CD4-positive, alpha-beta T cell treated with Interleukin-12 subunit alpha and Interleukin-12 subunit beta, for 1 hour (primary cell): ENCODE data around the gene CD109.
A peak's percentile ranks its signal among the peaks of the same experiment; 100 is the strongest.
"Not testable (repeated sequence)": the region's sequence is repeated elsewhere in the genome, so short reads cannot be mapped to it uniquely, and the experiment has no call there.

Experiments
- DNase-seq: peaks from one replicate; pipeline ENCODE4 v3.0.0-alpha.2; 2020

CD109 gene

DNA sequence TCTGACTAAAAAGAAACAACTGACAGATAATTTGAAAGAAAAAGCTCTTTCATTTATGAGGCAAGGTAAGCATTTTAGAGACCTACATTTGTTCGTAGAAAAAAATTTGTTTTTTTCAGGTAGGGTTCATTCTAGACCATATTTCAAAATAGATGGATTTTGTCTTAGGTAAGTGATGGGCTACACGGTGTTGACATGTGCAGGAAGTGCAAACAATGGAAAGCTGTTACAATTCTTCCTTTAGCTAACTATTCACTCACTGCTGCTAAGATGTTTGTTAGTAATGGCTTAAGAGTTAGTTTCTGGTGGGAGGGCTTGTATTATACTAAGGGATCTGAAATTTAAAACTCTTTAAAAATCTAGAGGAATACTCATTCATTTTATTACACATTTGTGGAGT lies 96.7 kb downstream of the CD109 start:
- DNase-seq, result no peak

DNA sequence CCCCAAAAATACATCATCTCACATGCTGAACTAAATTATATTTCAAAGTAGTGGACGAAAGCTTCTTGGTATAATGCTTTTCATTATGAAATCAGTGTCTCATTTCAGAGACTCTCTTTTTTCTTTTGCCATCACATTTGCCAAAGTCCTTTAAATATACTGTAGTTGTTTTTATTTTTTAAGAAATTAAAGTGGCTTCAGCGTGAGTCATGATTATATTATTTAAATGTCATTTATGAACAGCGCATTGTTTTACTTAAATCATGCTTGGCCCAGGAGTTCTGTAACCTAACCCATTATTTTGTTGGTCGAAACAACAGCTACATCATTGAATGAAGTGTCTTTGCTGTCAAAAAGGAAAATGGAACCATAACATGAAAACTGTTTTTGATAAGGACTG lies 100.9 kb downstream of the CD109 start:
- DNase-seq, result no peak

DNA sequence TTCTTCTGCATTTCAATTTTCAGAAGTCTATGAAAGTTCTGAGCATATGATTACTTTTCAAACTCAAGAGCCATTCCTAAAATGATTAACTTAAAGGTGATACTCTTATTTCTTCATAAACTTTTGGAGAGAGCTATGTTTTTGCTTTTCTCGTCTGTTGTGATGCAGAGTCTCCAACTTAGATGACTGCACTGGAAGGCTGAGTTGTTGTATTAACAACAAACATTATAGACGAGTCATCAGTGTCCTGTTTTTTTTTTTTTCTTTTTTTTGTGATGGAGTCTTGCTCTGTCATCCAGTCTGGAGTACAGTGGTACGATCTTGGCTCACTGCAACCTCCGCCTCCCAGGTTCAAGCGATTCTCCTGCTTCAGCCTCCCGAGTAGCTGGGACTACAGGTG lies 101.9 kb downstream of the CD109 start:
- DNase-seq, result no peak

DNA sequence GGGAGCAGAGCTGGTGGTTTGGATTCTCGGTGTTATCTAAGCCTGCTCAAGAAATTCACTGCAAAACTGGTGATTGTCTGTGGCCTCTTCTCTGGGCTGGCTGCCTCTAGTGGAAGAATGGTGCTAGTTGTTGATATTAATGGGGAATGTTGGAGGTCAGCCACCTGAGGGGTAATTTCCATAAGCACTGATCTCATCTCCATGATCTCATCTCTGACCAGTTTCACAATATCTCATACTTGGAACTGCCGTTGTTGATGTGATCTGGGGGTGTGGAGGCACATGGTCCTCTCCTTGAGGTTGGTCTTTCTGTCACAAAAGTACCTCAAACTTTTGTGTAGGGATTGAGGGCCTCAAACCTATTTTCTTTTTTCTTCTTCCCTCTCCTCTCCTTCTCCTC lies 102.6 kb downstream of the CD109 start:
- no peak for DNase-seq

- no peak for DNase-seq
Observed at GRCh38 chr6:73800997-73801396, 105.0 kb downstream of the CD109 start.

DNA sequence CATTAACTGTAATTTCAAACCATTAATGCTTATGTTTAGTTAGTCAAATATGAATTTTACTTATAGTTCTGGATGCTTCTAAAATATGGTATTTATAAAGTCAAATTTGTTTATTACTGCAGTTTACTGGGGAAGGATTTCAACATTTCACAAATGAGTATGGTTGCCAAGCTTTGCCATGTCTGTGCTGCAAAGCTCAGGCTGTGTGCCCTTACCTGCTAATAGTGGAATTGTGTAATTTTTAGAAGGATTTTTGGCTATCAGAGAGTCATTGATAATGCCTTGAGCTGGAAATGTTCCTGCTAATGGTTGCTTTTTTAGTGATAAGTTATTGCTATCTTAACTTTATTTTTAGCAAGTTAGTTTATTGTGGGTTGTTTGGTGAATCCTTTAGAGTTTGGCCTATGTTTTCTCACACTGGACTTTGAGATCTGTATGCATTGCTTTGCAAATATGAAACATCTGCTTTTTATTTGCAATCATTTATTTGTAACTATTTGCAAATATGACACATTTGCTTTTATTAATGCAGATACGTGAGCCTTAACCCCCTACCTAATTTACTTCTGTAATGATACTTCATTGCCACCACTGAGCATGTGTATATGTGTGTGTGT lies 105.8 kb downstream of the CD109 start:
- DNase-seq, result no peak

DNA sequence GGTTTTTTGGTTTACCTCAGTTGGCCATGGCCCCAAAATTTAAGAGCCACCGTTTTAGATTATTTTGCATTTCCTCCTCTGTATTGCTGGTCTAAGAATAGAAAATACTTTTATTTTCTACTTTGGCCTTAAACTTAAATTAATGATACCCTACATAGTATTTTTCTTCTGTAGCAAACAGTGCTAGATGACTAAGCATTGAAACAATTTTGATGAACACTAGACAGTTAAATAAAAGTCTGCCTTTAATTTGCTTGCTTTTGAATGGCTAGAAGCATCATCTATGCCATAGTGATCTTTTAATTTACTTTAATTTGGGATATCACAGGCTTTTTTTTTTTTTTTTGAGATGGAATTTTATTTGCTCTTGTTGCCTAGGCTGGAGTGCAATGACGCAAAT lies 106.4 kb downstream of the CD109 start:
- DNase-seq, result no peak

GRCh38 chr6:73803562-73804241 lies 107.7 kb downstream of the CD109 start:
- no peak for DNase-seq

DNA sequence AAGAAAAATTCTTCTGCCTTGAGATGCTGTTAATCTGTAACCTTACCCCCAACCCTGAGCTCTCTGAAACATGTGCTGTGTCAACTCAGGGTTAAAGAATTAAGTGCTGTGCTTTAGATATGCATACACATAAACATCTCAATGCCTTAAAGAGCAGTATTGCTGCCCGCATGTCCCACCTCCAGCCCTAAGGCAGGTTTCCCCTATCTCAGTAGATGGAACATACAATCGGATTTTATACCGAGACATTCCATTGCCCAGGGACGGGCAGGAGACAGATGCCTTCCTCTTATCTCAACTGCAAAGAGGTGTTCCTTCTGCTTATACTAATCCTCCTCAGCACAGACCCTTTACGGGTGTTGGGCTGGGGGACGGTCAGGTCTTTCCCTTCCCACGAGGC lies 109.2 kb downstream of the CD109 start:
- not testable (repeated sequence) for DNase-seq

DNA sequence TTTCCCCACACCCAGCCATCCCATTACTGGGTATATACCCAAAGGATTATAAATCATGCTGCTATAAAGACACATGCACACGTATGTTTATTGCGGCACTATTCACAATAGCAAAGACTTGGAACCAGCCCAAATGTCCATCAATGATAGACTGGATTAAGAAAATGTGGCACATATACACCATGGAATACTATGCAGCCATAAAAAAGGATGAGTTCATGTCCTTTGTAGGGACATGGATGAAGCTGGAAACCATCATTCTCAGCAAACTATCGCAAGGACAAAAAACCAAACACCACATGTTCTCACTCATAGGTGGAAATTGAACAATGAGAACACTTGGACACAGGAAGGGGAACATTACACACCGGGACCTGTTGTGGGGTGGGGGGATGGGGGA lies 110.0 kb downstream of the CD109 start:
- not testable (repeated sequence) for DNase-seq

- DNase-seq, result no peak
Observed at GRCh38 chr6:73811706-73812105, 115.7 kb downstream of the CD109 start.

DNA sequence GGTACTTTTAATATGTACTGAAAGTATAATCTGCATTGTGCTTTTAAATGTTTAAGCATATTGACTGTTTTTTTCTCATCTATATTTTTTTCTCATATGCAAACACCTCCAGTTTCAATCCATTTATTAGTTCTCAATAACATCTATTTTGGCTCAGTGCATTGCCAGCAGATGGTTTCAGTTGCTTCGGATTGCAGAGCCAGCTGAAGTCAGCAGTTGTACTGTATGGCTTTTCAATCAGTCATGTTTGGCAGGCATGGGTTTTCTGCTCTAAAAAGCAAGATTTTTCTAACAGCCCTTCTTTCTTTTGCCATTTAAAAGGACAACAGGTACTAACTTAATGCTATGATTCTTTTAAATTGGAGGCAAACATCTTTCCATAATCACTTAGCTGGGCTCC lies 121.2 kb downstream of the CD109 start:
- DNase-seq, result no peak

DNA sequence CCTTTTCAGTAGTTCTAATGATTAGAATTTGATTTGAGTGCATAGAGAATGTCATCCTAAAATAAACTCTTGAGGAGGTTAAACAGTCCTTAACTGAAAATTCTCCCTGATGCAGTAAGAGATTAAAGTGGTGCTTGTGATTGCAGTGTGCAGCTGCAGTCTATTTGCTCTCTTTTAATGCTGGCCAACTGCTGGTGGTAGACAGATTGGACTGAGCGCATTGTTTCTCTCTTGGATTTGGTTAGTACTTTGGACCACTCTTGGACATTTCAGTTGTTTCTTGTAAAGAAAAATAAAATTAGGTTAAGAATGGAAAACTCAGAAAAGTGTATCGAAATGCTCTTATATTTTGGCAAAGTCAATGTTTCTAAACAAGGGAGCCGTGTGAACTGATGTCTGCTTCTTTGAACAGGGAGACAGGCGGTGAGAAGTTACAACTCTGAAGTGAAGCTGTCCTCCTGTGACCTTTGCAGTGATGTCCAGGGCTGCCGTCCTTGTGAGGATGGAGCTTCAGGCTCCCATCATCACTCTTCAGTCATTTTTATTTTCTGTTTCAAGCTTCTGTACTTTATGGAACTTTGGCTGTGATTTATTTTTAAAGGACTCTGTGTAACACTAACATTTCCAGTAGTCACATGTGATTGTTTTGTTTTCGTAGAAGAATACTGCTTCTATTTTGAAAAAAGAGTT lies 127.2 kb downstream of the CD109 start:
- DNase-seq, result no peak

- DNase-seq, result no peak
Observed at GRCh38 chr6:73823832-73824231, 127.8 kb downstream of the CD109 start.

DNA sequence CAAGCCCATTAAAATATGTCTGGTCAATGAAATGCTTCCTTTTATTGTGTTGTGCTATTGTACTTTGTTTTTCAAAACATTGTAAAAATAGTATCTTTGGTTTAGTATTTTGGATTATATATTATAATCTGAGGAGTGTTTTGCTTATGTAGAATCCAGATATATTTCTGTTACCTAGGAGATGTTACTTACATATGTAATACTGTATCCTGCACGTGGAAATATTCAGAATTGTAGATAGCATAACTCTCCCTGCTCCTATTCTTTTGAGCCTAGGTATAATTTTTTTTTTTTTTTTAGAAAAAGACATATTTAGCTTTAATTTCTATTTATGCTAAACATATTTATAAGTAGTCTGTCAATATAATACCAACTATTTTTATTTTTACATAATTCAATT lies 130.6 kb downstream of the CD109 start:
- DNase-seq, result no peak

DNA sequence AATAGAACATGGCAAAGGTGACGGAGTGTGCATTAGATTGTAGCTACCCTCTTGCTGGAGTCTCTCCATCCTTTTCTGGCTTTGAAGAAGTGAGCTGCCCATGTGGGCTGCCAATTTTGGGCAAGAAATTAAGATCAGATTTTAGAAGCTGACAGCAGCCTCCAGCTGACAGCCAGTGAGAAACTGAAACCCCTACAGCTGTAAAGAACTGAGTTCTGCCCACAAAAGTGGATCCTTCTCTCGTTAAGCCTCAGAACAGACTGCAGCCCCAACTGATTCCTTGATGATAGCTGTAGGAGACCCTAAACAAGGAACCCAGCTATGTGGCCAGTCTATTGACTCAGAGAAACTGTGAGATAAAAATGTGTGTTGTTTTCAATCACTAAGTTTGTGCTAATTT lies 134.1 kb downstream of the CD109 start:
- DNase-seq, result no peak

GRCh38 chr6:73832313-73832712 lies 136.3 kb downstream of the CD109 start:
- DNase-seq, result no peak

GRCh38 chr6:73844696-73845095 lies 148.7 kb downstream of the CD109 start:
- not testable (repeated sequence) for DNase-seq

GRCh38 chr6:73851048-73851447 lies 155.0 kb downstream of the CD109 start:
- DNase-seq, result not testable (repeated sequence)

DNA sequence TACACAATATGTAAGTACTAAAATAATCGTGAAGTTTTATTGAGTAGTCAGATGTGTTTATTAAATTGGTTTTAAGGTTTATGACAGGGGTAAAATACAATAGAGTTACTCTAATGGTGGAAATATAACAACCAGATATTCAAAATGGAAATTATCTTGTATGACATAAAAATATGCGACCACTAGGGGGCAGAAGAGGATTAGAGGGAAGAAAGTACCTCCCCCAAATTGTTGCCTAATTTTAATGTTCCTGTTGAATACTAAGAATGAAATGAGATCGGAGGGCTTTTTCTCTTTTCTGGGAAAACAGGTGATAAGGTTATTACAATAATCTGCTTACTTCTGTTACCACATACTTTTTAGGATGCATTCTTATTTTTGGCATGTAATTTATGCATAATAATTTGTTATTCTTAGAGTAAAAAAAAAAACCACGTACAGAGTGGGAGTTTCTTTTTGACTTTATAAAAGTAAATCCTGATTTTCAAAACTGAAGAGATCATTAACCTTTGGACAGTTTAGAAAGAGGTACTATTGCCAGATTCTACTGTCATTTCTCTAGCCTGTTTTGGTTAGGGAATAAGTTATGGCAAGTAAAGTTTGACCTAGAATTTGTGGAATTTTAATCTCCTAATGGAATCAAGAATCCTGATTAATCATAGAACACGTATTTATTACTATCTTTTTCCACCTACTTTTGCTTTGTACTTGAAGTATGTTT lies 159.2 kb downstream of the CD109 start:
- DNase-seq, result peak; percentile 61

GRCh38 chr6:73857341-73857890 lies 161.4 kb downstream of the CD109 start:
- no peak for DNase-seq

DNA sequence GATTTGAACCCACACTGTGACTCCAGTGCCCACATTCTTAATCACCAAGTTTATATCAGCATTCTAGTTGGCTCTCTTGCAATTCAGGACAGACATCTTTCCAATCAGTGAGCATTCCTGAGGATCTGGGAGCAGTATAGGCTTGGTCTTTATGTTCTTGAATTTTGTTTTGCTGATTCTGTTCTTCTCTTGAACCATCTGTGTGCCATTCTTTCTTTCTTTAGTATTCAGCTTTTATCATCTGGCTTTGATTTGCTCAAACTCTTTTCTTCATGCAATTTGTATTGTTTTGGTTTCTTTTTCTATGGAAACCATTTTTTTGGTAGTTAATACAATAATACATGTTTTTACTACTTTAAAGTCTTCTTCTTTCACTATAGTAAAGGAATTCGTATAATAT lies 162.4 kb downstream of the CD109 start:
- DNase-seq, result no peak

GRCh38 chr6:73860303-73860702 lies 164.3 kb downstream of the CD109 start:
- no peak for DNase-seq
